SJCRH30 (cell line): Measurements from ENCODE around the gene ATP6V1C2. TPM values are rescaled to one million over a fixed set of nuclear protein-coding genes. Genes with fewer than 3 reads are reported as not detected.
A peak's percentile ranks its signal among the peaks of the same experiment; 100 is the strongest.
"Not testable (repeated sequence)": the region's sequence is repeated elsewhere in the genome, so short reads cannot be mapped to it uniquely, and the experiment has no call there.

ENCODE experiments used
- DNase-seq, 2 experiments: peaks; one replicate each; pipeline ENCODE4 v3.0.0-alpha.2; 2015 to 2020
- H3K27ac ChIP-seq: fragments of 250-450 bp; sonication (Bioruptor Pico); 2 replicates; pipeline ENCODE4 v1.5.1; 2020; ENCODE audit warnings: mild to moderate bottlenecking, moderate library complexity
- H3K27me3 ChIP-seq: fragments of 250-450 bp; sonication (Bioruptor Pico); 2 replicates; pipeline ENCODE4 v1.5.1; 2020; ENCODE audit warnings: mild to moderate bottlenecking, moderate library complexity
- H3K36me3 ChIP-seq: fragments of 250-450 bp; sonication (Bioruptor Pico); 2 replicates; pipeline ENCODE4 v1.5.1; 2020; ENCODE audit warnings: mild to moderate bottlenecking, moderate library complexity
- H3K4me1 ChIP-seq: fragments of 250-450 bp; sonication (Bioruptor Pico); 2 replicates; pipeline ENCODE4 v1.5.1; 2020; ENCODE audit warnings: mild to moderate bottlenecking, moderate library complexity
- H3K4me3 ChIP-seq: fragments of 250-450 bp; sonication (Bioruptor Pico); 2 replicates; pipeline ENCODE4 v1.5.1; 2020; ENCODE audit warnings: mild to moderate bottlenecking, moderate library complexity
- H3K9me3 ChIP-seq: fragments of 250-450 bp; sonication (Bioruptor Pico); replicated peaks from 2 replicates; pipeline ENCODE4 v1.5.1; 2020; ENCODE audit warnings: mild to moderate bottlenecking, moderate library complexity
- total RNA-seq: library from RNA; depleted of rRNA; stranded (reverse); fragments of >200 nt; shearing (Covaris generic); gene quantifications from 2 replicates; pipeline ENCODE4 v1.2.3, GENCODE V29; 2014

The ATP6V1C2 gene
- total RNA-seq, 1 experiment from 2014 or later: 0.40 TPM

- H3K4me1 ChIP-seq: no peaks in the 10 kb centered on the region
- H3K36me3 ChIP-seq: peaks cover 75% of the 10 kb centered on the region
- no peaks in the 10 kb centered on the region for H3K27me3 ChIP-seq
- DNase-seq: no peak
- H3K27ac ChIP-seq: no peak overlapping the region
- H3K4me3 ChIP-seq: no peak overlapping the region
- no peaks in the 10 kb centered on the region for H3K9me3 ChIP-seq
Observed at GRCh38 chr2:10794876-10795275, 73.4 kb downstream of the ATP6V1C2 start.

GRCh38 chr2:10795508-10796046, 74.1 kb downstream of the ATP6V1C2 start:
- Histone ChIP-seq H3K27me3 (no peaks in the 10 kb centered on the region), H3K27ac (no peak overlapping the region), H3K4me1 (no peaks in the 10 kb centered on the region), H3K9me3 (no peaks in the 10 kb centered on the region), H3K4me3 (no peak overlapping the region), H3K36me3 (peaks cover 73% of the 10 kb centered on the region)
- no peak for DNase-seq

- Histone ChIP-seq H3K27me3 (no peaks in the 10 kb centered on the region), H3K27ac (no peak overlapping the region), H3K9me3 (no peaks in the 10 kb centered on the region), H3K36me3 (peaks cover 74% of the 10 kb centered on the region), H3K4me3 (no peak overlapping the region), H3K4me1 (no peaks in the 10 kb centered on the region)
- no peak for DNase-seq
Observed at GRCh38 chr2:10796703-10797102, 75.3 kb downstream of the ATP6V1C2 start.

- Histone ChIP-seq H3K27ac (no peak overlapping the region), H3K4me1 (no peaks in the 10 kb centered on the region)
Observed at GRCh38 chr2:10798783-10799182, 77.4 kb downstream of the ATP6V1C2 start.

GRCh38 chr2:10800163-10800562, 78.7 kb downstream of the ATP6V1C2 start:
- DNase-seq: no peak
- Histone ChIP-seq H3K27me3 (no peaks in the 10 kb centered on the region), H3K9me3 (no peaks in the 10 kb centered on the region), H3K4me1 (no peaks in the 10 kb centered on the region), H3K36me3 (peaks cover 60% of the 10 kb centered on the region), H3K27ac (no peak overlapping the region), H3K4me3 (no peak overlapping the region)

More at GRCh38 chr2:10798783-10799182, 77.4 kb downstream of the ATP6V1C2 start:
- DNase-seq: peak in 1 of 2 experiments; percentile 28
- peaks cover 60% of the 10 kb centered on the region for H3K36me3 ChIP-seq
- H3K27me3 ChIP-seq: no peaks in the 10 kb centered on the region
- no peaks in the 10 kb centered on the region for H3K9me3 ChIP-seq
- no peak overlapping the region for H3K4me3 ChIP-seq

- no peaks in the 10 kb centered on the region for H3K9me3 ChIP-seq
- H3K36me3 ChIP-seq: peaks cover 48% of the 10 kb centered on the region
- no peaks in the 10 kb centered on the region for H3K27me3 ChIP-seq
- no peak for DNase-seq
- no peaks in the 10 kb centered on the region for H3K4me1 ChIP-seq
- no peak overlapping the region for H3K4me3 ChIP-seq
- H3K27ac ChIP-seq: no peak overlapping the region
Observed at GRCh38 chr2:10802657-10803056, 81.2 kb downstream of the ATP6V1C2 start.

- H3K27me3 ChIP-seq, DNase-seq, H3K4me1 ChIP-seq, H3K27ac ChIP-seq, H3K9me3 ChIP-seq, H3K4me3 ChIP-seq: not testable (repeated sequence)
- H3K36me3 ChIP-seq: peaks cover 34% of the 10 kb centered on the region
Observed at GRCh38 chr2:10805990-10806389, 84.6 kb downstream of the ATP6V1C2 start.

- no peak for DNase-seq
- peaks cover 28% of the 10 kb centered on the region for H3K36me3 ChIP-seq
- no peaks in the 10 kb centered on the region for H3K9me3 ChIP-seq
- peaks cover 10% of the 10 kb centered on the region; the same call in 1 of the 2 replicates for H3K4me1 ChIP-seq
- H3K4me3 ChIP-seq: no peak overlapping the region
- no peaks in the 10 kb centered on the region for H3K27me3 ChIP-seq
- no peak overlapping the region for H3K27ac ChIP-seq
Observed at GRCh38 chr2:10806543-10806942, 85.1 kb downstream of the ATP6V1C2 start.

- H3K36me3 ChIP-seq: peaks cover 12% of the 10 kb centered on the region
- H3K9me3 ChIP-seq: no peaks in the 10 kb centered on the region
- peaks cover 11% of the 10 kb centered on the region for H3K4me1 ChIP-seq
- H3K27ac ChIP-seq: no peak overlapping the region
- peak in 1 of 2 experiments; percentile 33 for DNase-seq
- H3K27me3 ChIP-seq: no peaks in the 10 kb centered on the region
- 0 out of 2 replicates have a peak overlapping the region, but pooled peaks have one; percentile 2 for H3K4me3 ChIP-seq
Observed at GRCh38 chr2:10810202-10811161, 89.1 kb downstream of the ATP6V1C2 start.

GRCh38 chr2:10811517-10811916, 90.1 kb downstream of the ATP6V1C2 start:
- no peaks in the 10 kb centered on the region for H3K9me3 ChIP-seq
- peaks cover 10% of the 10 kb centered on the region for H3K36me3 ChIP-seq
- no peak for DNase-seq
- H3K4me3 ChIP-seq: peak overlapping the region; percentile 85
- peak overlapping the region; percentile 42 for H3K27ac ChIP-seq
- H3K4me1 ChIP-seq: peaks cover 11% of the 10 kb centered on the region
- no peaks in the 10 kb centered on the region for H3K27me3 ChIP-seq

GRCh38 chr2:10812362-10813162, 91.1 kb downstream of the ATP6V1C2 start, which contains the start of gene PDIA6:
Gene PDIA6, minus strand, starts transcription at chr2:10812785. Its CDS starts 89 bp downstream, at chr2:10812696.
- Histone ChIP-seq H3K36me3 (peaks cover 6% of the 10 kb centered on the region; the same call in 1 of the 2 replicates), H3K27ac (peak within 1 kb of the TSS; percentile 42), H3K9me3 (no peaks in the 10 kb centered on the region), H3K27me3 (no peaks in the 10 kb centered on the region), H3K4me1 (peaks cover 11% of the 10 kb centered on the region), H3K4me3 (peak within 1 kb of the TSS; percentile 85)
- peak; percentile 98 for DNase-seq

GRCh38 chr2:10813163-10814138, 92.0 kb downstream of the ATP6V1C2 start:
- not testable (repeated sequence) for H3K27me3 ChIP-seq, DNase-seq
- peak overlapping the region; percentile 85 for H3K4me3 ChIP-seq

GRCh38 chr2:10814142-10814541, 92.7 kb downstream of the ATP6V1C2 start:
- Histone ChIP-seq H3K4me3 (peak overlapping the region; percentile 7), H3K9me3 (no peaks in the 10 kb centered on the region), H3K36me3 (peaks cover 6% of the 10 kb centered on the region; the same call in 1 of the 2 replicates), H3K4me1 (peaks cover 11% of the 10 kb centered on the region), H3K27ac (no peak overlapping the region), H3K27me3 (no peaks in the 10 kb centered on the region; the same call in 1 of the 2 replicates)
- peak in 1 of 2 experiments; percentile 22 for DNase-seq

More at GRCh38 chr2:10813163-10814138, 92.0 kb downstream of the ATP6V1C2 start:
- not testable (repeated sequence) for H3K9me3 ChIP-seq, H3K27ac ChIP-seq, H3K36me3 ChIP-seq
- H3K4me1 ChIP-seq: peaks cover 11% of the 10 kb centered on the region
